IPS-18a (cell line): ENCODE data around the gene PAPOLA.

Experiments
- H3K27ac ChIP-seq: one replicate; pipeline ENCODE4 v1.5.1; 2013; ENCODE audit warnings: low read length
- H3K27me3 ChIP-seq: one replicate; pipeline ENCODE4 v1.6.1; 2013; ENCODE audit warnings: mild to moderate bottlenecking, low read length; ENCODE audit not compliant: control insufficient read depth, insufficient read depth
- H3K36me3 ChIP-seq: one replicate; pipeline ENCODE4 v1.6.1; 2013; ENCODE audit warnings: low read depth, low read length; ENCODE audit not compliant: control insufficient read depth
- H3K4me1 ChIP-seq: one replicate; pipeline ENCODE4 v1.6.1; 2013; ENCODE audit warnings: low read depth, low read length; ENCODE audit not compliant: control insufficient read depth
- H3K4me3 ChIP-seq: one replicate; pipeline ENCODE4 v1.5.1; 2013; ENCODE audit warnings: low read length
- H3K9ac ChIP-seq: one replicate; pipeline ENCODE4 v1.6.1; 2013; ENCODE audit warnings: mild to moderate bottlenecking, low read length, moderate library complexity
- H3K9me3 ChIP-seq: one replicate; pipeline ENCODE4 v1.6.1; 2013; ENCODE audit warnings: low read depth, low read length; ENCODE audit not compliant: control insufficient read depth

The PAPOLA gene

GRCh38 chr14:96481731-96482314 is 20.4 kb upstream of the PAPOLA start:
- H3K9ac ChIP-seq = no peak overlapping the region
- H3K36me3 ChIP-seq = no peaks in the 10 kb centered on the region
- no peak overlapping the region for H3K27ac ChIP-seq
- no peak overlapping the region for H3K4me3 ChIP-seq
- H3K4me1 ChIP-seq = no peaks in the 10 kb centered on the region
- no peaks in the 10 kb centered on the region for H3K9me3 ChIP-seq
- H3K27me3 ChIP-seq = no peaks in the 10 kb centered on the region

GRCh38 chr14:96482986-96483385 is 19.2 kb upstream of the PAPOLA start:
- Histone ChIP-seq H3K27ac (no peak overlapping the region), H3K9ac (no peak overlapping the region), H3K36me3 (no peaks in the 10 kb centered on the region), H3K4me3 (no peak overlapping the region), H3K27me3 (no peaks in the 10 kb centered on the region), H3K9me3 (no peaks in the 10 kb centered on the region), H3K4me1 (no peaks in the 10 kb centered on the region)

- Histone ChIP-seq H3K4me1 (no peaks in the 10 kb centered on the region), H3K36me3 (no peaks in the 10 kb centered on the region), H3K4me3 (no peak overlapping the region), H3K9ac (no peak overlapping the region), H3K27me3 (no peaks in the 10 kb centered on the region), H3K27ac (no peak overlapping the region), H3K9me3 (no peaks in the 10 kb centered on the region)
Measured at GRCh38 chr14:96484399-96484798, 17.8 kb upstream of the PAPOLA start.

GRCh38 chr14:96486705-96487104 is 15.5 kb upstream of the PAPOLA start:
- Histone ChIP-seq H3K27ac (no peak overlapping the region), H3K27me3 (no peaks in the 10 kb centered on the region), H3K4me3 (no peak overlapping the region), H3K36me3 (no peaks in the 10 kb centered on the region), H3K9ac (no peak overlapping the region), H3K4me1 (no peaks in the 10 kb centered on the region), H3K9me3 (no peaks in the 10 kb centered on the region)

GRCh38 chr14:96489327-96489726 is 12.9 kb upstream of the PAPOLA start:
- Histone ChIP-seq H3K27ac (no peak overlapping the region), H3K9me3 (no peaks in the 10 kb centered on the region), H3K9ac (no peak overlapping the region), H3K4me3 (no peak overlapping the region), H3K36me3 (no peaks in the 10 kb centered on the region), H3K27me3 (no peaks in the 10 kb centered on the region), H3K4me1 (no peaks in the 10 kb centered on the region)

GRCh38 chr14:96493178-96493577 is 9.0 kb upstream of the PAPOLA start:
- no peak overlapping the region for H3K27ac ChIP-seq
- no peak overlapping the region for H3K4me3 ChIP-seq

GRCh38 chr14:96494331-96494730 is 7.9 kb upstream of the PAPOLA start:
- no peak overlapping the region for H3K4me3 ChIP-seq
- no peaks in the 10 kb centered on the region for H3K36me3 ChIP-seq
- no peaks in the 10 kb centered on the region for H3K9me3 ChIP-seq
- no peaks in the 10 kb centered on the region for H3K4me1 ChIP-seq
- no peaks in the 10 kb centered on the region for H3K27me3 ChIP-seq
- no peak overlapping the region for H3K9ac ChIP-seq
- no peak overlapping the region for H3K27ac ChIP-seq

More at GRCh38 chr14:96493178-96493577, 9.0 kb upstream of the PAPOLA start:
- Histone ChIP-seq H3K9ac (no peak overlapping the region), H3K9me3 (no peaks in the 10 kb centered on the region), H3K4me1 (no peaks in the 10 kb centered on the region), H3K27me3 (no peaks in the 10 kb centered on the region), H3K36me3 (no peaks in the 10 kb centered on the region)

- H3K36me3 ChIP-seq = no peaks in the 10 kb centered on the region
- no peaks in the 10 kb centered on the region for H3K9me3 ChIP-seq
- H3K27me3 ChIP-seq = no peaks in the 10 kb centered on the region
- H3K4me3 ChIP-seq = no peak overlapping the region
- no peaks in the 10 kb centered on the region for H3K4me1 ChIP-seq
- H3K9ac ChIP-seq = no peak overlapping the region
- no peak overlapping the region for H3K27ac ChIP-seq
Measured at GRCh38 chr14:96497087-96497486, 5.1 kb upstream of the PAPOLA start.

GRCh38 chr14:96497586-96497985 is 4.6 kb upstream of the PAPOLA start:
- Histone ChIP-seq H3K27ac (no peak overlapping the region), H3K9ac (no peak overlapping the region), H3K9me3 (no peaks in the 10 kb centered on the region), H3K4me3 (no peak overlapping the region), H3K27me3 (no peaks in the 10 kb centered on the region), H3K4me1 (no peaks in the 10 kb centered on the region), H3K36me3 (no peaks in the 10 kb centered on the region)

GRCh38 chr14:96501217-96501739 is 904 bp upstream of the PAPOLA start:
- Histone ChIP-seq H3K36me3 (no peaks in the 10 kb centered on the region), H3K4me3 (peak overlapping the region; percentile 88), H3K27me3 (no peaks in the 10 kb centered on the region), H3K9me3 (no peaks in the 10 kb centered on the region), H3K4me1 (peaks cover 23% of the 10 kb centered on the region), H3K9ac (peak overlapping the region; percentile 88), H3K27ac (peak overlapping the region; percentile 83)

- peak overlapping the region; percentile 83 for H3K27ac ChIP-seq
- H3K4me1 ChIP-seq = peaks cover 23% of the 10 kb centered on the region
Measured at GRCh38 chr14:96502621-96503305, 581 bp downstream of the PAPOLA start.

GRCh38 chr14:96503306-96503679 is 1.1 kb downstream of the PAPOLA start:
- H3K27me3 ChIP-seq = no peaks in the 10 kb centered on the region
- H3K9me3 ChIP-seq = no peaks in the 10 kb centered on the region
- no peaks in the 10 kb centered on the region for H3K36me3 ChIP-seq
- H3K27ac ChIP-seq = peak overlapping the region; percentile 83
- H3K9ac ChIP-seq = peak overlapping the region; percentile 88
- H3K4me3 ChIP-seq = peak overlapping the region; percentile 88
- H3K4me1 ChIP-seq = peaks cover 23% of the 10 kb centered on the region

More at GRCh38 chr14:96502621-96503305, 581 bp downstream of the PAPOLA start:
- Histone ChIP-seq H3K36me3 (no peaks in the 10 kb centered on the region), H3K27me3 (no peaks in the 10 kb centered on the region), H3K9me3 (no peaks in the 10 kb centered on the region), H3K9ac (peak overlapping the region; percentile 88), H3K4me3 (peak overlapping the region; percentile 88)
